ENCODE data around the gene SEPTIN6. TPM values are rescaled to one million over a fixed set of nuclear protein-coding genes. Genes with fewer than 3 reads are reported as not detected.

The SEPTIN6 gene
- total RNA-seq = 29.0 to 32.5 TPM (median 29.1 TPM) in 3 replicates
- long read RNA-seq, full-length matches to known transcripts = 72 of 80 reads
- long read RNA-seq, partial matches to known transcripts = 2 of 80 reads
- long read RNA-seq, other reads (novel, unspliced or antisense) = 6 of 80 reads

GRCh38 chrX:119693040-119693995 is at the start of gene SEPTIN6:
Gene SEPTIN6 (minus strand): TSS chrX:119693168. CDS start chrX:119693105, 63 bp downstream.
- Mint-ChIP-seq H3K4me3 (ENCODE audit: unreplicated experiment) (peak within 1 kb of the TSS; percentile 84), H3K4me1 (ENCODE audit: low read depth) (peaks cover 14% of the 10 kb centered on the region), H3K9me3 (ENCODE audit: low read depth) (peaks cover 7% of the 10 kb centered on the region), H3K27ac (ENCODE audit: unreplicated experiment) (peak within 1 kb of the TSS; percentile 78), H3K36me3 (ENCODE audit: low read depth) (no peaks in the 10 kb centered on the region), H3K27me3 (ENCODE audit: low read depth) (no peaks in the 10 kb centered on the region)
- TF ChIP-seq CTCF (IDR thresholded peaks at IDR 0.05) = peak; percentile 45
- DNase-seq (ENCODE audit: low spot score) = peak; percentile 93

- H3K4me1 Mint-ChIP-seq (ENCODE audit: low read depth) = peaks cover 9% of the 10 kb centered on the region
- TF ChIP-seq CTCF (IDR thresholded peaks at IDR 0.05) = no peak
- DNase-seq (ENCODE audit: low spot score) = no peak
Measured at GRCh38 chrX:119738742-119739141, 45.8 kb upstream of the SEPTIN6 start.

GRCh38 chrX:119736206-119736764 is 43.3 kb upstream of the SEPTIN6 start:
- DNase-seq (ENCODE audit: low spot score) = no peak
- Mint-ChIP-seq H3K27me3 (ENCODE audit: low read depth) (no peaks in the 10 kb centered on the region), H3K36me3 (ENCODE audit: low read depth) (no peaks in the 10 kb centered on the region), H3K4me3 (ENCODE audit: unreplicated experiment) (no peak overlapping the region), H3K4me1 (ENCODE audit: low read depth) (peaks cover 9% of the 10 kb centered on the region), H3K9me3 (ENCODE audit: low read depth) (no peaks in the 10 kb centered on the region), H3K27ac (ENCODE audit: unreplicated experiment) (no peak overlapping the region)
- no peak for TF ChIP-seq CTCF (IDR thresholded peaks at IDR 0.05)

More at GRCh38 chrX:119738742-119739141, 45.8 kb upstream of the SEPTIN6 start:
- Mint-ChIP-seq H3K27ac (ENCODE audit: unreplicated experiment) (no peak overlapping the region), H3K4me3 (ENCODE audit: unreplicated experiment) (no peak overlapping the region), H3K9me3 (ENCODE audit: low read depth) (no peaks in the 10 kb centered on the region), H3K27me3 (ENCODE audit: low read depth) (no peaks in the 10 kb centered on the region), H3K36me3 (ENCODE audit: low read depth) (no peaks in the 10 kb centered on the region)

- no peak overlapping the region for H3K4me3 Mint-ChIP-seq (ENCODE audit: unreplicated experiment)
- no peak overlapping the region for H3K27ac Mint-ChIP-seq (ENCODE audit: unreplicated experiment)
- no peak for DNase-seq (ENCODE audit: low spot score)
- no peaks in the 10 kb centered on the region for H3K27me3 Mint-ChIP-seq (ENCODE audit: low read depth)
- TF ChIP-seq CTCF (IDR thresholded peaks at IDR 0.05) = no peak
- no peaks in the 10 kb centered on the region for H3K9me3 Mint-ChIP-seq (ENCODE audit: low read depth)
- no peaks in the 10 kb centered on the region for H3K36me3 Mint-ChIP-seq (ENCODE audit: low read depth)
- peaks cover 9% of the 10 kb centered on the region for H3K4me1 Mint-ChIP-seq (ENCODE audit: low read depth)
Measured at GRCh38 chrX:119735467-119735866, 42.5 kb upstream of the SEPTIN6 start.

GRCh38 chrX:119734897-119735339 is 42.0 kb upstream of the SEPTIN6 start:
- TF ChIP-seq CTCF (IDR thresholded peaks at IDR 0.05) = no peak
- no peaks in the 10 kb centered on the region for H3K9me3 Mint-ChIP-seq (ENCODE audit: low read depth)
- H3K4me1 Mint-ChIP-seq (ENCODE audit: low read depth) = peaks cover 9% of the 10 kb centered on the region
- H3K36me3 Mint-ChIP-seq (ENCODE audit: low read depth) = no peaks in the 10 kb centered on the region
- no peaks in the 10 kb centered on the region for H3K27me3 Mint-ChIP-seq (ENCODE audit: low read depth)
- no peak overlapping the region for H3K4me3 Mint-ChIP-seq (ENCODE audit: unreplicated experiment)
- no peak for DNase-seq (ENCODE audit: low spot score)
- H3K27ac Mint-ChIP-seq (ENCODE audit: unreplicated experiment) = no peak overlapping the region
